HepG2 (cell line): ENCODE results near the gene HBB. TPM values are rescaled to one million over a fixed set of nuclear protein-coding genes. Genes with fewer than 3 reads are reported as not detected.

ENCODE experiments used
- ATAC-seq: fragments of 200-7000 bp; cut with Tn5 transposase; 3 replicates; pipeline ENCODE4 v1.9.1; 2020; ENCODE audit warnings: mild to moderate bottlenecking, moderate library complexity
- BruUV-seq: library from RNA; stranded (reverse); fragments of 400-500 nt; replicated peaks from 2 replicates; lab custom pipeline; 2021; lab: Mats Ljungman, UMichigan
- CTCF ChIA-PET: fragments of 300-600 bp; formaldehyde crosslinking; extraction: SDS; loops from one replicate; lab custom pipeline; 2021; ENCODE audit warnings: low total read pairs, inconsistent platforms, low intra/inter-chr PET ratio; lab: Yijun Ruan, JAX
- POLR2A ChIA-PET: fragments of 350-600 bp; sonication (Branson Sonifier 250); formaldehyde crosslinking; loops from one replicate; lab custom pipeline; 2020; ENCODE audit warnings: antibody characterized with exemption, inconsistent platforms; lab: Yijun Ruan, JAX
- DNase-seq: peaks from one replicate; pipeline ENCODE4 v3.0.0-alpha.2; 2015; ENCODE audit warnings: low spot score
- FAIRE-seq: peaks from 3 replicates; lab custom pipeline; 2011; peaks lifted over from hg19 to GRCh38; lab: Jason Lieb, UNC
- H2AFZ ChIP-seq: one replicate; pipeline ENCODE4 v1.6.1; 2011; ENCODE audit warnings: low read length, inconsistent platforms
- H3K27ac ChIP-seq: fragments of 300-600 bp; 3 replicates; pipeline ENCODE4 v1.8.0; 2011; ENCODE audit warnings: mixed run types, mild to moderate bottlenecking, mixed read lengths, low read length, inconsistent platforms; ENCODE audit not compliant: insufficient read depth; ENCODE audit errors: extremely low read length
- H3K27me3 ChIP-seq, 2 experiments: fragments of 200-600 bp in 1 of 2; 2 replicates in 1 of 2; 3 replicates in 1 of 2; pipeline versions ENCODE4 v1.6.0 to v1.8.0; 2011; ENCODE audit warnings: low read length in 2 of 2, mild to moderate bottlenecking in 2 of 2, moderate library complexity in 2 of 2, inconsistent platforms in 1 of 2; ENCODE audit not compliant: insufficient read depth in 2 of 2, control insufficient read depth in 1 of 2
- H3K36me3 ChIP-seq, 2 experiments: fragments of 200-600 bp in 1 of 2; replicated peaks in 1 of 2; 2 replicates in 1 of 2; 3 replicates in 1 of 2; pipeline versions ENCODE4 v1.5.1 to v1.8.0; 2011; ENCODE audit warnings: low read length in 2 of 2, inconsistent platforms in 1 of 2; ENCODE audit not compliant: insufficient read depth in 2 of 2, control insufficient read depth in 1 of 2
- H3K4me1 ChIP-seq: 2 replicates; pipeline ENCODE4 v1.5.1; 2012; ENCODE audit warnings: low read length, inconsistent platforms; ENCODE audit not compliant: insufficient read depth
- H3K4me2 ChIP-seq: 2 replicates; pipeline ENCODE4 v1.6.0; 2011; ENCODE audit warnings: low read depth, low read length, inconsistent platforms
- H3K4me3 ChIP-seq, 3 experiments: fragments of 200-600 bp in 1 of 3; sonication (generic), shearing (Covaris generic) in 1 of 3; replicated peaks in 1 of 3; 2 replicates each; pipeline ENCODE4 v1.5.1; 2011 to 2016; ENCODE audit warnings: low read length in 3 of 3, inconsistent platforms in 2 of 3, low read depth in 2 of 3, mild to moderate bottlenecking in 2 of 3, control low read depth in 1 of 3, mixed read lengths in 1 of 3; ENCODE audit not compliant: insufficient read depth in 1 of 3
- H3K79me2 ChIP-seq: one replicate; pipeline ENCODE4 v1.6.1; 2011; ENCODE audit warnings: low read length, inconsistent platforms; ENCODE audit not compliant: insufficient read depth
- H3K9ac ChIP-seq: 2 replicates; pipeline ENCODE4 v1.6.0; 2011; ENCODE audit warnings: mild to moderate bottlenecking, low read depth, low read length, inconsistent platforms; ENCODE audit not compliant: insufficient read depth
- H3K9me3 ChIP-seq: 2 replicates; pipeline ENCODE4 v1.5.1; 2012; ENCODE audit warnings: mild to moderate bottlenecking, low read length
- H4K20me1 ChIP-seq: 2 replicates; pipeline ENCODE4 v1.6.0; 2011; ENCODE audit warnings: inconsistent platforms, mild to moderate bottlenecking, low read length, moderate library complexity; ENCODE audit not compliant: insufficient read depth
- ATAD3A ChIP-seq: sonication (generic); formaldehyde crosslinking; IDR thresholded peaks from 2 replicates; pipeline ENCODE4 v1.4.0; 2020; ENCODE audit warnings: missing genetic modification reagents
- EZH2 ChIP-seq: conservative IDR thresholded peaks from 2 replicates; pipeline ENCODE4 v1.6.1; 2012; ENCODE audit warnings: mild to moderate bottlenecking, low read depth, low read length, moderate library complexity
- KDM5B ChIP-seq: sonication (generic); formaldehyde crosslinking; IDR thresholded peaks from 2 replicates; pipeline ENCODE4 v1.4.0; 2020; ENCODE audit warnings: missing genetic modification reagents, mild to moderate bottlenecking, borderline replicate concordance
- PREB ChIP-seq: sonication (generic); formaldehyde crosslinking; IDR thresholded peaks from 2 replicates; pipeline ENCODE4 v1.4.0; 2020; ENCODE audit warnings: missing genetic modification reagents
- RBAK ChIP-seq: sonication (generic); formaldehyde crosslinking; IDR thresholded peaks from 2 replicates; pipeline ENCODE4 v1.5.1; 2020; ENCODE audit warnings: mild to moderate bottlenecking, missing genetic modification reagents
- ZBED4 ChIP-seq: sonication (generic); formaldehyde crosslinking; IDR thresholded peaks from 2 replicates; pipeline ENCODE4 v1.4.0; 2020; ENCODE audit warnings: missing genetic modification reagents, borderline replicate concordance
- ZNF468 ChIP-seq: sonication (generic); formaldehyde crosslinking; IDR thresholded peaks from 2 replicates; pipeline ENCODE4 v1.8.0; 2022; ENCODE audit warnings: mild to moderate bottlenecking, moderate library complexity, missing genetic modification reagents
- ZNF792 ChIP-seq: IDR thresholded peaks from 2 replicates; pipeline ENCODE4 v1.6.1; 2016
- WGBS: methylation state at CpG from one replicate; pipeline ENCODE4 v1.1.6; 2017; ENCODE audit warnings: low lambda C conversion rate; 5-methylcytosine and 5-hydroxymethylcytosine counted together
- in situ Hi-C: cut with HindIII; loops from 2 replicates; pipeline ENCODE4 v1.10.0; 2017; ENCODE audit warnings: low pct_unique_long_range_greater_than_20kb; ENCODE audit not compliant: extremely low pct_ligation_motif_present
- intact Hi-C: fragments of 100-400 bp; cut with micrococcal nuclease; formaldehyde crosslinking; loops from one replicate; pipeline ENCODE4 v1.10.0; 2022; ENCODE audit not compliant: unreplicated experiment
- polyA plus RNA-seq, 8 experiments: library from polyadenylated mRNA; depleted of rRNA in 3 of 8; stranded (reverse) in 7 of 8; unstranded in 1 of 8; fragments of >200 nt; fragmentation: Illumina TruSeq in 4 of 8; extraction: Trizol in 4 of 8; gene quantifications; 2 replicates each; pipeline versions ENCODE4 v1.2.1 to v1.2.3, GENCODE V29; 2011 to 2016; ENCODE audit warnings: low read depth in 4 of 8, missing spikeins in 1 of 8, mixed read lengths in 1 of 8; ENCODE audit not compliant: insufficient read depth in 1 of 8
- total RNA-seq, 5 experiments: library from RNA; depleted of rRNA; stranded (reverse); fragments of >200 nt; fragmentation: Illumina TruSeq; extraction: Trizol; gene quantifications; 2 replicates each; pipeline ENCODE4 v1.2.3, GENCODE V29; 2016; ENCODE audit warnings: low read depth in 1 of 5

HBB gene
- total and polyA plus RNA-seq, 2 of the 13 experiments (the other 11 are each of a cell fraction or from before 2014, with no cell fraction given) = not detected

GRCh38 chr11:5210376-5210885, 16.4 kb downstream of the HBB start:
- ChIA-PET POLR2A (no interaction called here), CTCF (no interaction called here)
- Histone ChIP-seq H2AFZ (no peak overlapping the region), H3K27ac (no peak overlapping the region), H3K9ac (no peak overlapping the region), H3K27me3 (no peaks in the 10 kb centered on the region), H4K20me1 (no peaks in the 10 kb centered on the region), H3K79me2 (no peaks in the 10 kb centered on the region), H3K36me3 (no peaks in the 10 kb centered on the region), H3K9me3 (no peaks in the 10 kb centered on the region), H3K4me2 (no peak overlapping the region), H3K4me3 (no peak overlapping the region), H3K4me1 (no peaks in the 10 kb centered on the region)
- DNase-seq (no peak), FAIRE-seq (no peak), ATAC-seq (no peak)
- in situ Hi-C loops = no loop called here
- WGBS = 0% methylated on average over 7 of the region's 7 CpGs
- TF ChIP-seq ATAD3A = no peak
- no peak for TF ChIP-seq KDM5B (CRISPR knock-in tag)
- no peak for TF ChIP-seq RBAK
- TF ChIP-seq ZNF468 (CRISPR knock-in tag) = no peak
- TF ChIP-seq EZH2 = no peak
- no peak for TF ChIP-seq PREB (CRISPR knock-in tag)
- no peak for TF ChIP-seq ZNF792 (CRISPR knock-in tag)
- no peak for TF ChIP-seq ZBED4 (CRISPR knock-in tag)
- intact Hi-C loops = no loop called here
- no TSS peak for BruUV-seq
